PC-9 (cell line): Measurements from ENCODE around the gene CAND1. TPM values are rescaled to one million over a fixed set of nuclear protein-coding genes. Genes with fewer than 3 reads are reported as not detected.
"Not testable (repeated sequence)": the region's sequence is repeated elsewhere in the genome, so short reads cannot be mapped to it uniquely, and the experiment has no call there.

Experiments
- BruUV-seq: library from RNA; stranded (reverse); fragments of 400-500 nt; replicated peaks from 2 replicates; lab custom pipeline; 2021; lab: Mats Ljungman, UMichigan
- CTCF ChIA-PET: fragments of 300-600 bp; sonication (Branson Sonifier 250); formaldehyde crosslinking; loops from one replicate; lab custom pipeline; 2022; ENCODE audit warnings: antibody characterized with exemption; lab: Charles Lee
- POLR2A ChIA-PET: fragments of 300-600 bp; sonication (Branson Sonifier 250); formaldehyde crosslinking; loops from one replicate; lab custom pipeline; 2022; ENCODE audit warnings: antibody characterized with exemption; ENCODE audit not compliant: unreplicated experiment; lab: Charles Lee
- DNase-seq, 2 experiments: peaks; one replicate each; pipeline versions ENCODE4 v3.0.0 to v3.0.0-alpha.2; 2015 to 2022; ENCODE audit warnings: mixed read lengths in 1 of 2
- H2AFZ ChIP-seq: fragments of 200-600 bp; sonication (generic); 2 replicates; pipeline ENCODE4 v1.8.1; 2017; ENCODE audit warnings: antibody characterized with exemption
- H3F3A ChIP-seq: fragments of 200-600 bp; sonication (generic); 2 replicates; pipeline ENCODE4 v1.8.1; 2017; ENCODE audit warnings: antibody characterized with exemption, mild to moderate bottlenecking, low read depth; ENCODE audit not compliant: insufficient read depth
- H3K27ac ChIP-seq: fragments of 200-600 bp; sonication (generic); 2 replicates; pipeline ENCODE4 v1.6.1; 2016; ENCODE audit warnings: mixed run types
- H3K27me3 ChIP-seq: fragments of 200-600 bp; sonication (generic); 2 replicates; pipeline ENCODE4 v1.6.1; 2016; ENCODE audit warnings: low read depth, mixed run types; ENCODE audit not compliant: insufficient read depth
- H3K36me3 ChIP-seq: fragments of 200-600 bp; sonication (generic); 2 replicates; pipeline ENCODE4 v1.6.1; 2016; ENCODE audit warnings: low read depth, mixed run types
- H3K4me1 ChIP-seq: fragments of 200-600 bp; sonication (generic); replicated peaks from 2 replicates; pipeline ENCODE4 v1.6.1; 2016; ENCODE audit warnings: mixed run types; ENCODE audit not compliant: insufficient read depth
- H3K4me2 ChIP-seq: fragments of 200-600 bp; sonication (generic); 2 replicates; pipeline ENCODE4 v1.6.1; 2017; ENCODE audit warnings: mixed run types
- H3K4me3 ChIP-seq: fragments of 200-600 bp; sonication (generic); 2 replicates; pipeline ENCODE4 v1.6.1; 2016; ENCODE audit warnings: mixed run types
- H3K79me2 ChIP-seq: fragments of 200-600 bp; sonication (generic); 2 replicates; pipeline ENCODE4 v1.6.1; 2017; ENCODE audit warnings: low read depth, mixed run types
- H3K9me2 ChIP-seq: fragments of 200-600 bp; sonication (generic); 2 replicates; pipeline ENCODE4 v1.8.1; 2017; ENCODE audit warnings: mild to moderate bottlenecking; ENCODE audit not compliant: insufficient read depth
- H3K9me3 ChIP-seq: fragments of 200-600 bp; sonication (generic); 2 replicates; pipeline ENCODE4 v1.8.1; 2016; ENCODE audit warnings: low read depth; ENCODE audit not compliant: insufficient read depth
- H4K20me1 ChIP-seq: fragments of 200-600 bp; sonication (generic); 2 replicates; pipeline ENCODE4 v1.8.1; 2017; ENCODE audit not compliant: insufficient read depth
- EZH2 ChIP-seq: fragments of 200-600 bp; sonication (generic); IDR thresholded peaks from 2 replicates; pipeline ENCODE4 v1.8.0; 2017; ENCODE audit warnings: antibody characterized with exemption, low read depth
- intact Hi-C: fragments of 100-400 bp; cut with micrococcal nuclease; formaldehyde crosslinking; loops from one replicate; pipeline ENCODE4 v1.10.0; 2022; ENCODE audit not compliant: unreplicated experiment
- total RNA-seq: library from RNA; stranded (reverse); gene quantifications from 2 replicates; pipeline ENCODE4 v1.2.3, GENCODE V29; 2021
- TF ChIP-seq, protein P1 (sequence below): fragments of 200-600 bp; sonication (generic); conservative IDR thresholded peaks from 2 replicates; pipeline ENCODE4 v1.6.1; 2017; ENCODE audit warnings: mixed run types, antibody characterized with exemption, mild to moderate bottlenecking, moderate library complexity

Gene CAND1
- total RNA-seq, 1 experiment from 2014 or later = 169 TPM

DNA sequence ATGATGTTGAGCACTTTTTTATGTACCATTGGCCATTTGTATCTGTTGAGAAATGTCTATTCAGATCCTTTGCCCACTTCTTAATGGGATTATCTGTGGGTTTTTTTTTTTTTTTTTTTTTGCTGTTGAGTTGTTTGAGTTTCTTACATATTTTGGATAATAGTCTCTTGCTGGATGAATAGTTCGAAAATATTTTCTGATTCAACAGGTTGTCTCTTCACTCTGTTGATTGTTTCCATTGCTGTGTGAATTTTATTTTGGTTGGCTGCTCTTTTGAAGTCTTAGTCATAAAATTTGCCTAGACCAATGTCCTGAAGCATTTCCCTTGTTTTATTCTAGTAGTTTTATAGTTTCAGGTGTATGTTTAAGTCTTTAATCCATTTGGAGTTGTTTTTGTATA is 64.5 kb downstream of the CAND1 start:
- H2AFZ ChIP-seq = no peak overlapping the region
- H3K4me3 ChIP-seq = no peak overlapping the region
- no peaks in the 10 kb centered on the region for H3K79me2 ChIP-seq
- intact Hi-C loops = no loop called here
- H3K27ac ChIP-seq = no peak overlapping the region
- POLR2A ChIA-PET = no interaction called here
- H3K27me3 ChIP-seq = no peaks in the 10 kb centered on the region
- no peaks in the 10 kb centered on the region for H3F3A ChIP-seq
- BruUV-seq = no TSS peak
- CTCF ChIA-PET = no interaction called here
- H3K9me3 ChIP-seq = peaks cover 7% of the 10 kb centered on the region; the same call in 1 of the 2 replicates
- no peak overlapping the region for H3K4me2 ChIP-seq
- no peak for DNase-seq
- no peaks in the 10 kb centered on the region for H3K4me1 ChIP-seq
- no peaks in the 10 kb centered on the region for H4K20me1 ChIP-seq
- H3K9me2 ChIP-seq = no peaks in the 10 kb centered on the region
- H3K36me3 ChIP-seq = no peaks in the 10 kb centered on the region
- no peak for TF ChIP-seq EZH2
- TF ChIP-seq, protein P1, sequence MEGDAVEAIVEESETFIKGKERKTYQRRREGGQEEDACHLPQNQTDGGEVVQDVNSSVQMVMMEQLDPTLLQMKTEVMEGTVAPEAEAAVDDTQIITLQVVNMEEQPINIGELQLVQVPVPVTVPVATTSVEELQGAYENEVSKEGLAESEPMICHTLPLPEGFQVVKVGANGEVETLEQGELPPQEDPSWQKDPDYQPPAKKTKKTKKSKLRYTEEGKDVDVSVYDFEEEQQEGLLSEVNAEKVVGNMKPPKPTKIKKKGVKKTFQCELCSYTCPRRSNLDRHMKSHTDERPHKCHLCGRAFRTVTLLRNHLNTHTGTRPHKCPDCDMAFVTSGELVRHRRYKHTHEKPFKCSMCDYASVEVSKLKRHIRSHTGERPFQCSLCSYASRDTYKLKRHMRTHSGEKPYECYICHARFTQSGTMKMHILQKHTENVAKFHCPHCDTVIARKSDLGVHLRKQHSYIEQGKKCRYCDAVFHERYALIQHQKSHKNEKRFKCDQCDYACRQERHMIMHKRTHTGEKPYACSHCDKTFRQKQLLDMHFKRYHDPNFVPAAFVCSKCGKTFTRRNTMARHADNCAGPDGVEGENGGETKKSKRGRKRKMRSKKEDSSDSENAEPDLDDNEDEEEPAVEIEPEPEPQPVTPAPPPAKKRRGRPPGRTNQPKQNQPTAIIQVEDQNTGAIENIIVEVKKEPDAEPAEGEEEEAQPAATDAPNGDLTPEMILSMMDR = no peak

- intact Hi-C loops = no loop called here
- Histone ChIP-seq H3K9me2 (no peaks in the 10 kb centered on the region), H3K4me3 (no peak overlapping the region), H3K4me1 (no peaks in the 10 kb centered on the region), H3K27me3 (no peaks in the 10 kb centered on the region), H3K4me2 (no peak overlapping the region), H2AFZ (no peak overlapping the region), H3K27ac (no peak overlapping the region), H4K20me1 (no peaks in the 10 kb centered on the region), H3K9me3 (peaks cover 9% of the 10 kb centered on the region; the same call in 1 of the 2 replicates), H3K79me2 (no peaks in the 10 kb centered on the region), H3F3A (no peaks in the 10 kb centered on the region), H3K36me3 (no peaks in the 10 kb centered on the region)
- TF ChIP-seq, protein P1 = no peak
- TF ChIP-seq EZH2 = no peak
- POLR2A ChIA-PET = interaction anchor here (0.7 kb wide), 1 partner anchor 19 kb away, joined by 3 read pairs; no protein-coding TSS in a partner anchor
- no TSS peak for BruUV-seq
- CTCF ChIA-PET = no interaction called here
- no peak for DNase-seq
These were observed 69.3 kb downstream of the CAND1 start for GRCh38 chr12:67338426-67338825.

- H3K9me2 ChIP-seq = no peaks in the 10 kb centered on the region
These were observed 70.4 kb downstream of the CAND1 start for GRCh38 chr12:67339530-67339929.

DNA sequence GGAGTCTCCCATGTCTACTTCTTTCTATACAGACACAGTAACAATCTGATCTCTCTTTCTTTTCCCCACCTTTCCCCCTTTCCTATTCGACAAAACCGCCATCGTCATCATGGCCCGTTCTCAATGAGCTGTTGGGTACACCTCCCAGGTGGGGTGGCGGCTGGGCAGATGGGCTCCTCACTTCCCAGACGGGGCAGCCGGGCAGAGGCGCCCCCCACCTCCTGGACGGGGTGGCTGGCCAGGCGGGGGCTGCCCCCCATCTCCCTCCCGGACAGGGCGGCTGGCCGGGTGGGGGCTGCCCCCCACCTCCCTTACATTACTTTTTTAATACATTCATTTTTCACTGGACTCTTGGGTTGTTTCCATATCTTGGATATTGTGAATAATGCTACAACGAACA is 71.9 kb downstream of the CAND1 start:
- DNase-seq, intact Hi-C loops, H3K9me2 ChIP-seq, H3K79me2 ChIP-seq, H3K27me3 ChIP-seq, H3K9me3 ChIP-seq, POLR2A ChIA-PET, H3F3A ChIP-seq, BruUV-seq, H2AFZ ChIP-seq, CTCF ChIA-PET, H3K4me1 ChIP-seq, H3K4me3 ChIP-seq, H3K36me3 ChIP-seq, H3K27ac ChIP-seq, H4K20me1 ChIP-seq, H3K4me2 ChIP-seq: not testable (repeated sequence)

More at GRCh38 chr12:67339530-67339929, 70.4 kb downstream of the CAND1 start:
- no peak overlapping the region for H3K4me3 ChIP-seq
- H3K9me3 ChIP-seq = peaks cover 9% of the 10 kb centered on the region; the same call in 1 of the 2 replicates
- ChIA-PET POLR2A (no interaction called here), CTCF (no interaction called here)
- H3K36me3 ChIP-seq = no peaks in the 10 kb centered on the region
- no peaks in the 10 kb centered on the region for H3F3A ChIP-seq
- no peak overlapping the region for H2AFZ ChIP-seq
- intact Hi-C loops = no loop called here
- TF ChIP-seq EZH2 = no peak
- TF ChIP-seq, protein P1 = no peak
- H3K4me1 ChIP-seq = no peaks in the 10 kb centered on the region
- H3K4me2 ChIP-seq = no peak overlapping the region
- no peaks in the 10 kb centered on the region for H3K27me3 ChIP-seq
- H3K27ac ChIP-seq = no peak overlapping the region
- no TSS peak for BruUV-seq
- no peaks in the 10 kb centered on the region for H4K20me1 ChIP-seq
- no peaks in the 10 kb centered on the region for H3K79me2 ChIP-seq
- DNase-seq = no peak
